GM19043 (cell line): ENCODE measurements around the gene DDX53.

Experiments
- ATAC-seq: cut with Tn5 transposase; IDR thresholded peaks from one replicate; pipeline ENCODE4 v1.9.1; 2021; ENCODE audit warnings: low read depth; ENCODE audit not compliant: unreplicated experiment

Gene DDX53

DNA sequence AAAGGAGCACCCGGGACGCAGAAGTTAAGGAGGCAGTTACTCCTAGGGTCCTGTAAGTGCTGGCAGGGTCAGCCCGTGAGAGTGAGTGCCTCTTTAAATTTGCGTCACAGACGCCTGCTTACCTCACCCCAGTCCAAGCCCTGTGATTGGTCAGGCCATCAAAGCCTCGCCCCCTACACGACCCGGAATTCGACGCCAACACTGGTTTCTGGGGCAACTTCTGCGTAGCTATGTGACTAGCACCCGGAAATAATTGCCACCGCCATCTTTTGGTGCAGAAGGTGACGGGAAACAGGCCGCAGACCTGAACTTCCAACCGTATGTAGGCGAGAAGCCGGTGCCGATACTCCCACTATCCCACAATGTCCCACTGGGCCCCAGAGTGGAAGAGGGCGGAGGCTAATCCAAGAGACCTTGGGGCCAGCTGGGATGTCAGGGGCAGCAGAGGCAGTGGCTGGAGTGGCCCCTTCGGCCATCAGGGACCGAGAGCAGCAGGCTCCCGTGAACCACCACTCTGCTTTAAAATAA lies at the start of gene DDX53:
TSS of gene DDX53 (plus strand) at position 265 of the 528 bp plus-strand sequence. CDS start at position 363, 98 bp downstream.
- no peak for ATAC-seq

DNA sequence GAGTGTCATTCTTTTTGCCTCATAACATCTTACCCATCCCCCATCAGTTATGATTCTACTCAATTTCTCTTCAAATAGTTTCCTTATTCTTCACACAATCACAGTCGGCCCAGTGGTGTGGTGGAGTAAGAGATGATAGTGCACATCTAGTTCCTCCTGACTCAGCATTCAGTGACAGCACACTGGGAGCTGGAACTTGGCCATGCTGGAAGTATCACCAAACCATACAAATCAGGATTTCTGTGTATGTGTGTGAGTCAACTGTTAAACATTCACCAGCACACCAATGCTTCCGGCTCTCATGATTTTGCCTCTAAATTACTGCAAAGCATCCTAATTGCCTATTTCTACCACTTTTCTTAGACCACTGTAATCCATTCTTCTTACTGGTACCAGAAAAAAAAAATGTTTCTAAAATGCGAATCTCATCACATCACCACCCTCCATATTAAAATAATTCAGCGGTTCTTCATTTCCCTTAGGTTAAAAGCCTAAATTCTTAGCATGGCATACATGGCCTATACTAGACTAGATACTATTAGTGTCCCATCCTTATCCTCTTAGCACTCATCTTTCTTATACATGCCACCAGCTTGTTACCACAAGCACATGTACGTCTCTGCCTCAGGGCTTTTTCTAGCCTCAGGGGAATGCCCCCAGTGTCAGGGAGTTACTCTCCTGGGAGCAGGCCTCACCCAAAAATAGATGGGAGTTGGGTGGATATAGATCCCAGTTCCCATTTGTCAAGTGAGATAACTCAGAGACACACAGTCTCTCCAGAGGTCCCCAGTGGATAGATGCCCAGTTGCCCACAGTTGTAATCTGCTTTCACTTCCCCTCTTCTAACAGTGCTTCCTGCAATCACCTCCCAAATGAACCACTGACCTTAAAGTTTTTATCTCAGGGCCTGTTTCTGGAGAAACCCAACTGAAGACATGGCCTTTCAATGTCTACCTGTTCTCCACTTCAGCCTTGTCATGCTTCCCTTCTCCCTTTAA lies 49.2 kb upstream of the DDX53 start:
- no peak for ATAC-seq

DNA sequence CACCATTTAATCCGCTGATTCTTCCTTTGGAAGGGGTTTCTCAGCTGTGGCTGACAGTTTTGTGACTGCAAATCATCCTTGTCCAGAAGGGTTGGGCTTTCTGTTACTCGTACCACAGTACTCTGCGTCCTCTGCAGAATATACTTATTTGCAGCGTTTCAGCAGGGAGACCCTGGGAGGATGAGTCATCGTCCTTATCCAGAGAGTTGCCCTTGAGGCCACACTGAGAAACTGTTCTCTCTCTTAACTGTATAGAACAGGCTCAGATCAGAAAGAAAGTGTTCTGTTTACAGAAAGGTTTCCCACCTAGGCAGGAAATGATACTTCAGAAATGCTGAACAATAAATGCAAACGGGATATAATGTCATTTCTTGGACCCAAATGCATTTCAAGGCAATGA lies 47.8 kb upstream of the DDX53 start:
- ATAC-seq, result no peak

GRCh38 chrX:22958250-22958649 lies 41.5 kb upstream of the DDX53 start:
- ATAC-seq, result no peak

- no peak for ATAC-seq
Observed at GRCh38 chrX:22959204-22959920, 40.4 kb upstream of the DDX53 start.

GRCh38 chrX:22963196-22963595 lies 36.6 kb upstream of the DDX53 start:
- no peak for ATAC-seq

- no peak for ATAC-seq
Observed at GRCh38 chrX:22968494-22968893, 31.3 kb upstream of the DDX53 start.

DNA sequence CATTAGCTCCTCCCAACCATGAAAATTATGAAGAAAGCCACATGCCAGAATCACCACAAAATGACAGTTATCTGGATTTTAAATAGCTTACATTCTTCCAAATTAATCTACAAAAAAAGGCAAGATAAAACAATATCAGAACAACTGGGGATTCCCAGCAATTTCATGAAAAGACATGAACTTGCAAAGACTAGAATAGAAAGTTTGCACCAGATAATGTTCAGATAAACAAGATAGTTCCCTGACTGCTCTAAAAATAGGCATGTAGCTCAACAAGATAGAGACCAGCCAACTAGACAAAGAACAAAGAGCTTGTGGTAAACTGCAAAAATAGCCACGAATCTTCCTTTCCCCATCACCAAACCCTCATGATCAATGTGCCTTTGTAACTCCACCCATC lies 30.3 kb upstream of the DDX53 start:
- ATAC-seq, result no peak

GRCh38 chrX:22970861-22971260 lies 28.9 kb upstream of the DDX53 start:
- ATAC-seq, result no peak

GRCh38 chrX:22974616-22975015 lies 25.1 kb upstream of the DDX53 start:
- ATAC-seq, result no peak

- no peak for ATAC-seq
Observed at GRCh38 chrX:22975786-22976185, 24.0 kb upstream of the DDX53 start.

DNA sequence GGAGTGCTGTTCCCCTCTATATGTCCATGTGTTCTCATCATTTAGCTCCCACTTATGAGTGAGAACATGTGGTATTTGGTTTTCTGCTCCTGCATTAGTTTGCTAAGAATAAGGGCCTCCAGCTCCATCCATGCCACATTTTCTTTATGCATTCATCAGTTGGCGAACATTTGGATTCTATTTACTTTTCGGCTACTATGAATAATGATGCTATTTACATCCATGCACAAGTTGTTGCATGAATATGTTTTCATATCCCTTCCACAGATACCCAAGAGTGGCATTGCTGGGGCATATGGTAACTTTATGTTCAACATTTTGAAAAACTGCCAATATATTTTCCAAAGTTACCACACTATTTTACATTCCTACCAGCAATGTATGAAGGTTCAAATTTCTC lies 13.8 kb upstream of the DDX53 start:
- ATAC-seq, result no peak

- no peak for ATAC-seq
Observed at GRCh38 chrX:22987452-22987851, 12.3 kb upstream of the DDX53 start.

DNA sequence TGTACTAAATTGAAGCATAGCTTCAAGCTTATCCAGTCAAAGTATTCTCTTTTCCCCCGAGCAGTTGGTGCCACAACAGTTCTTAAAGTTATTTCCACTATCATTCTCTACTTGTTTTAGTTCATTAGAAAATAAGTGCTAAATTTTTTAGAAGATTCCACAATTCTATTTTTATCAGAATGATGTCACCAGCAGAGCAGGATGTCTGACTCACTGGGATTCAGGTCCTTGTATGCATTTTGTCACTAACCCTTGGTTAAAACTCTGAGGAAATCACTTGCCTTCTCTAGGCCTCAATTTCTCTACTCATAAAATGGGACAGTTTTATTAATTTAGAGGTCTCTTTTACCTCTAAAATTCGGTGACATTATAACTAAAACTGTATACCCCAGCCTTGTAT lies 3.4 kb downstream of the DDX53 start:
- no peak for ATAC-seq

- no peak for ATAC-seq
Observed at GRCh38 chrX:23008431-23009099, 8.8 kb downstream of the DDX53 start.

DNA sequence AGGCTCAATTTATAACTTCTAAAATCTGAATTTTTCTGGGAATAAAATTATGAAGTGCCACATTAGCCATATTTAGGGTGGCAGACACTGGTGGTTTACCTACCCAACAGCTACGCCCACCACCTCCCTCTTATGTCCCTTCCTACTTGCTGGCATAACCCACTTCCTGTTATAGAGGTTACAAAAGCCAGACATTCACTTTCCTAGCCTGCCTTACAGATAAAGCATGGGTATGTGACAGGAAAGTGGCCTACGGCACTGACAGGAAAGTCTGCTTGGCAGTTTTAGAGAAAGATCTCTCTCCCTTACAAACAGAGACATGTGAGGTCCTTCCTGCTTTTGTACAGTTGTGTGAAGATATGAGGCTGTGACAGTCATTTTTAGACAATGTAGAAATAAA lies 12.4 kb downstream of the DDX53 start:
- no peak for ATAC-seq

GRCh38 chrX:23012636-23013035 lies 12.9 kb downstream of the DDX53 start:
- no peak for ATAC-seq

DNA sequence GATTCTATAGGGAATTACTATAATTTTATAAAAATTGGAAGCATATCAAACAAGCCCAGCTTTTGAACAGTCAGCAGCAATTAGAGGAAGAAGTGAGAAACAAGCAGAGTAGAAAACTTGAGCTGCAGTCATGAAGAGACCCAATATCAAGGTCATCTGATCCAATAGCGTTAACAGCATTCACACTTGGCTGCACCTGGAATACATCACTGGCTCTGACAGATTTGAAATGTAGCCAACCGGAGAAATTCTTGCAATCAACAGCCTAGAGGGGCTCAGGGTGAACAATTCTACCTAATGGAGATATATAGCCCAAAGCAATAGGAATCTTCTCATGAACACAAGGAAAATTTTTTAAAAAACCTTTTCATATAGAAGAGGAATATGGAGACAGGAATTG lies 13.6 kb downstream of the DDX53 start:
- ATAC-seq, result no peak

- no peak for ATAC-seq
Observed at GRCh38 chrX:23031600-23031999, 31.8 kb downstream of the DDX53 start.

GRCh38 chrX:23035493-23035892 lies 35.7 kb downstream of the DDX53 start:
- no peak for ATAC-seq

GRCh38 chrX:23046443-23046842 lies 46.7 kb downstream of the DDX53 start:
- ATAC-seq, result no peak
